Gastroesophageal sphincter (tissue), 4 donors: ENCODE measurements around the gene SECISBP2. TPM values are rescaled to one million over a fixed set of nuclear protein-coding genes. Genes with fewer than 3 reads are reported as not detected.
A peak's percentile ranks its signal among the peaks of the same experiment; 100 is the strongest.

Source experiments
- ATAC-seq: fragments of 150-250 bp; one replicate; pipeline ENCODE4 v1.9.1; 2016; ENCODE audit warnings: mild to moderate bottlenecking, moderate library complexity
- H3K27ac ChIP-seq, 4 donors: fragments of 200-600 bp; sonication (generic) in 3 of 4; 1 replicate in 3 of 4; 2 replicates in 1 of 4; pipeline ENCODE4 v1.5.1; 2016 to 2019
- H3K27me3 ChIP-seq: fragments of 200-600 bp; sonication (generic); one replicate; pipeline ENCODE4 v1.5.1; 2019
- H3K36me3 ChIP-seq, 2 donors: fragments of 200-600 bp; sonication (generic); one replicate each; pipeline ENCODE4 v1.5.1; 2019; ENCODE audit warnings: control low read depth in 1 of 2
- H3K4me1 ChIP-seq, 3 donors: fragments of 200-600 bp; sonication (generic); 1 replicate in 2 of 3; 2 replicates in 1 of 3; pipeline ENCODE4 v1.5.1; 2016 to 2019; ENCODE audit warnings: control low read depth in 2 of 3
- H3K4me3 ChIP-seq, 2 donors: fragments of 200-600 bp; sonication (generic); one replicate each; pipeline ENCODE4 v1.5.1; 2019; ENCODE audit warnings: mild to moderate bottlenecking in 1 of 2, moderate library complexity in 1 of 2
- H3K9me3 ChIP-seq, 3 donors: fragments of 200-600 bp; sonication (generic); one replicate each; pipeline ENCODE4 v1.5.1; 2017 to 2019; ENCODE audit warnings: control low read depth in 2 of 3
- EP300 ChIP-seq: sonication (generic); formaldehyde crosslinking; IDR thresholded peaks from one replicate; pipeline ENCODE4 v1.6.1; 2017; ENCODE audit warnings: antibody characterized with exemption, mild to moderate bottlenecking
- POLR2A ChIP-seq, 2 donors: fragments of 450-650 bp; IDR thresholded peaks; one replicate each; pipeline ENCODE4 v1.6.1; 2017; ENCODE audit warnings: antibody characterized with exemption in 2 of 2, mild to moderate bottlenecking in 2 of 2, moderate library complexity in 1 of 2
- POLR2AphosphoS5 ChIP-seq: sonication (generic); formaldehyde crosslinking; IDR thresholded peaks from one replicate; pipeline ENCODE4 v1.6.1; 2017; ENCODE audit warnings: antibody characterized with exemption
- WGBS, 2 donors: methylation state at CpG; one replicate each; pipeline ENCODE4 v1.1.5; 2018; ENCODE audit warnings: low coverage in 1 of 2; 5-methylcytosine and 5-hydroxymethylcytosine counted together
- total RNA-seq, 4 donors: library from RNA; depleted of rRNA; stranded (reverse); fragments of >200 nt; gene quantifications; one replicate each; pipeline ENCODE4 v1.1.0, GENCODE V29; 2016
- TF ChIP-seq, protein P1 (sequence below), 4 experiments: fragments of 200-600 bp in 2 of 4; fragments of 450-650 bp in 2 of 4; sonication (generic) in 1 of 4; IDR thresholded peaks; one replicate each; pipeline ENCODE4 v1.5.1; 2017 to 2019; ENCODE audit warnings: antibody characterized with exemption in 4 of 4, mild to moderate bottlenecking in 2 of 4, moderate library complexity in 2 of 4

The SECISBP2 gene
- total RNA-seq, 4 donors from 2014 or later = 23.3 to 49.5 (median 33.4) TPM

- Histone ChIP-seq H3K4me1 (peaks cover 0 to 29% (median 12%) of the 10 kb centered on the region in 3 donors), H3K27ac (peak overlapping the region; percentile 95 to 100 (median 100)), H3K36me3 (peaks cover 0 to 9% of the 10 kb centered on the region in 2 donors), H3K27me3 (no peaks in the 10 kb centered on the region), H3K9me3 (no peaks in the 10 kb centered on the region), H3K4me3 (peak overlapping the region; percentile 85 to 88)
- no peak for ATAC-seq
- 20 to 24% methylated on average over 2 to 10 of the region's 23 CpGs for WGBS, 2 donors
- TF ChIP-seq, protein P1, sequence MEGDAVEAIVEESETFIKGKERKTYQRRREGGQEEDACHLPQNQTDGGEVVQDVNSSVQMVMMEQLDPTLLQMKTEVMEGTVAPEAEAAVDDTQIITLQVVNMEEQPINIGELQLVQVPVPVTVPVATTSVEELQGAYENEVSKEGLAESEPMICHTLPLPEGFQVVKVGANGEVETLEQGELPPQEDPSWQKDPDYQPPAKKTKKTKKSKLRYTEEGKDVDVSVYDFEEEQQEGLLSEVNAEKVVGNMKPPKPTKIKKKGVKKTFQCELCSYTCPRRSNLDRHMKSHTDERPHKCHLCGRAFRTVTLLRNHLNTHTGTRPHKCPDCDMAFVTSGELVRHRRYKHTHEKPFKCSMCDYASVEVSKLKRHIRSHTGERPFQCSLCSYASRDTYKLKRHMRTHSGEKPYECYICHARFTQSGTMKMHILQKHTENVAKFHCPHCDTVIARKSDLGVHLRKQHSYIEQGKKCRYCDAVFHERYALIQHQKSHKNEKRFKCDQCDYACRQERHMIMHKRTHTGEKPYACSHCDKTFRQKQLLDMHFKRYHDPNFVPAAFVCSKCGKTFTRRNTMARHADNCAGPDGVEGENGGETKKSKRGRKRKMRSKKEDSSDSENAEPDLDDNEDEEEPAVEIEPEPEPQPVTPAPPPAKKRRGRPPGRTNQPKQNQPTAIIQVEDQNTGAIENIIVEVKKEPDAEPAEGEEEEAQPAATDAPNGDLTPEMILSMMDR (IDR thresholded peaks at IDR 0.05) = peak in 1 of 4 experiments; percentile 2
- no peak for TF ChIP-seq POLR2A (IDR thresholded peaks at IDR 0.05)
- no peak for TF ChIP-seq POLR2AphosphoS5
- TF ChIP-seq EP300 = no peak
Observed at GRCh38 chr9:89309608-89310474, 8.5 kb upstream of the SECISBP2 start.

DNA sequence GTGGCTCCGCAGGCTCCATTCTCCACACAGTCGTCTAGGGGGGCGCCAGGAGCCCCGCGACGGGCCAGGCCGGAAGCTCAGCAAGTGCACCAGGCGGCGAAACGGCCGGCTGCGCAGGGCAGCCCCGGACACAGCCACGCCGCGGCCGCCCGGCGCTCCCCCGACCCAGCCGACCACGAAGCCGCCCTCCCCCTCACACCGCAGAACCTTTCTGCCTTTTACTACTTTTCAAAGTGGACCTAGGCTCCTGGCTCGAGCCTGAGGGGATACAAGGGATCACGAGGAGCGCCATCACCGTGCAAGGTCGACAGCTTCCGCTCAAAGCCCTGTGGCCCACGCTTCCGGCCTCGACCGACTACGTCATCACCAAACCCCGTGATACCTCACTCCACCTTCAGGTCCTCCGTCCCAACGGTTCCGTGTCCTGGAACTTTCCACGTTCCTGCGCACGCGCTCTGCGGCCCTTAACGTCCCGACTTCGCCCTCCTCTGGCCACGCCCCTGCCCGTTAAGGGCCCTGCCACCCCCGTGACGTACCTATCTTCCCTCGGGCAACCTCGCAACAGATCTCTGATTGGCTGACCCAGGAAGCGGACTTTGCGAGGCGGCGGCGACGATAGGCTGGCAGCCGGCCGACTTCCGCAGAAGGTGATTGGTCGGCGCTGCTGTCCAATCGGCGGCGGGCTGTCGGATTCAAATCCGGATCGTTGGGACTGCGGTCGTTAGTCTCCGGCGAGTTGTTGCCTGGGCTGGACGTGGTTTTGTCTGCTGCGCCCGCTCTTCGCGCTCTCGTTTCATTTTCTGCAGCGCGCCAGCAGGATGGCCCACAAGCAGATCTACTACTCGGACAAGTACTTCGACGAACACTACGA is 7.6 kb upstream of the SECISBP2 start, which contains the start of gene CKS2:
TSS of gene CKS2 (plus strand) at position 721 of the 871 bp plus-strand sequence. CDS start at position 819, 98 bp downstream.
- peak; percentile 98 for ATAC-seq
- TF ChIP-seq POLR2AphosphoS5 (peak; percentile 98), EP300 (no peak), POLR2A (IDR thresholded peaks at IDR 0.05) (peak; percentile 88 to 94)
- TF ChIP-seq, protein P1 (IDR thresholded peaks at IDR 0.05) = peak in 2 of 4 experiments; percentile 2 to 22
- H3K4me3 ChIP-seq = peak within 1 kb of the TSS; percentile 85 to 88
- no peaks in the 10 kb centered on the region for H3K9me3 ChIP-seq
- H3K36me3 ChIP-seq = peaks cover 0 to 9% of the 10 kb centered on the region in 2 donors
- 0% methylated on average over 15 to 17 of the region's 86 CpGs for WGBS, 2 donors
- H3K27me3 ChIP-seq = no peaks in the 10 kb centered on the region
- peaks cover 0 to 29% (median 12%) of the 10 kb centered on the region in 3 donors for H3K4me1 ChIP-seq
- H3K27ac ChIP-seq = peak within 1 kb of the TSS; percentile 95 to 100 (median 100)

- no peaks in the 10 kb centered on the region for H3K27me3 ChIP-seq
- 0% methylated on average over 11 to 12 of the region's 54 CpGs for WGBS, 2 donors
- TF ChIP-seq POLR2A (IDR thresholded peaks at IDR 0.05) (no peak), POLR2AphosphoS5 (no peak), EP300 (no peak)
- TF ChIP-seq, protein P1 (IDR thresholded peaks at IDR 0.05) = no peak
- ATAC-seq = no peak
- H3K4me1 ChIP-seq = peaks cover 0 to 29% (median 12%) of the 10 kb centered on the region in 3 donors
- H3K27ac ChIP-seq = peak overlapping the region in 3 of 4 donors; percentile 47 to 100 (median 95)
- peak overlapping the region; percentile 43 to 88 for H3K4me3 ChIP-seq
- peaks cover 0 to 1% of the 10 kb centered on the region in 2 donors for H3K36me3 ChIP-seq
- H3K9me3 ChIP-seq = no peaks in the 10 kb centered on the region
Observed at GRCh38 chr9:89311346-89312221, 6.7 kb upstream of the SECISBP2 start.

DNA sequence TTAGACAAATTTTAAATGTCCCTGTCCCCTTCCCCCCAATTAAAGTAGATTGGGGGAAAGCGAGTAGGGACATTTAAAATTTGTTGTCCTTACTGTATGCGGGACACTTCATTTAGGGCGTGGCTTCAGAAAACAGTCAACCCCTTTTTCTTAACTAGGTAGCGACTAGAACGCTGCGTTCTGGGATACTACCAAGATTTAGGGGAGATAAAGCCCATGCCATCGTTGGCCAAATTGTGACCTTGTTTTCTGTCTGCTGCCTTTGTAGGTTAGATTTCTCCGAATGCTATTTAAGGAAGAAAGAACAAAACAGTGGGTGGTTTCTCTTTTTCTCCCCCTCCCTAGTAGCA is 6.1 kb upstream of the SECISBP2 start:
- Histone ChIP-seq H3K4me3 (no peak overlapping the region), H3K36me3 (no peaks in the 10 kb centered on the region), H3K9me3 (no peaks in the 10 kb centered on the region), H3K27me3 (no peaks in the 10 kb centered on the region), H3K27ac (no peak overlapping the region), H3K4me1 (peaks cover 0 to 31% (median 12%) of the 10 kb centered on the region in 3 donors)
- ATAC-seq = no peak
- TF ChIP-seq, protein P1 (IDR thresholded peaks at IDR 0.05) = no peak
- TF ChIP-seq EP300 (no peak), POLR2A (IDR thresholded peaks at IDR 0.05) (no peak), POLR2AphosphoS5 (no peak)
- WGBS, 2 donors = 2 to 4% methylated on average over 8 of the region's 8 CpGs
